Neural cell (in vitro differentiated cells): Measurements from ENCODE around the gene SIX3. TPM values are rescaled to one million over a fixed set of nuclear protein-coding genes. Genes with fewer than 3 reads are reported as not detected.
A peak's percentile ranks its signal among the peaks of the same experiment; 100 is the strongest.

Experiments
- H2AFZ ChIP-seq: fragments of 200-600, 300-800 bp; sonication (generic), shearing (Covaris generic); 2 replicates; pipeline ENCODE4 v1.6.0; 2014; ENCODE audit warnings: low read depth, mild to moderate bottlenecking, antibody characterized with exemption, low read length, moderate library complexity
- H3F3A ChIP-seq: fragments of 200-600 bp; shearing (Covaris generic); 2 replicates; pipeline ENCODE4 v1.6.1; 2016; ENCODE audit warnings: mild to moderate bottlenecking, moderate library complexity, mixed read lengths, antibody characterized with exemption, low read length; ENCODE audit not compliant: insufficient read depth, poor library complexity, severe bottlenecking
- H3K27ac ChIP-seq: fragments of 200-600, 300-800 bp; sonication (generic), shearing (Covaris generic); 2 replicates; pipeline ENCODE4 v1.5.1; 2014; ENCODE audit warnings: mild to moderate bottlenecking, low read length, moderate library complexity
- H3K27me3 ChIP-seq: fragments of 300-800, 200-600 bp; sonication (generic), shearing (Covaris generic); 2 replicates; pipeline ENCODE4 v1.6.0; 2014; ENCODE audit warnings: mild to moderate bottlenecking, low read depth, low read length, moderate library complexity; ENCODE audit not compliant: insufficient read depth
- H3K36me3 ChIP-seq: fragments of 300-800, 200-600 bp; sonication (generic), shearing (Covaris generic); 2 replicates; pipeline ENCODE4 v1.5.1; 2014; ENCODE audit warnings: mild to moderate bottlenecking, antibody characterized with exemption, low read length, moderate library complexity; ENCODE audit not compliant: insufficient read depth
- H3K4me2 ChIP-seq: fragments of 300-800, 200-600 bp; sonication (generic), shearing (Covaris generic); 2 replicates; pipeline ENCODE4 v1.6.0; 2014; ENCODE audit warnings: mild to moderate bottlenecking, low read length
- H3K4me3 ChIP-seq: fragments of 300-800, 200-600 bp; sonication (generic), shearing (Covaris generic); 2 replicates; pipeline ENCODE4 v1.5.1; 2014; ENCODE audit warnings: mild to moderate bottlenecking, low read length, moderate library complexity
- H3K79me2 ChIP-seq: fragments of 200-600 bp; shearing (Covaris generic); replicated peaks from 2 replicates; pipeline ENCODE4 v1.6.0; 2014; ENCODE audit warnings: mild to moderate bottlenecking, low read length, moderate library complexity; ENCODE audit not compliant: insufficient read depth
- H3K9ac ChIP-seq: fragments of 300-800, 200-600 bp; sonication (generic), shearing (Covaris generic); 2 replicates; pipeline ENCODE4 v1.6.1; 2016; ENCODE audit warnings: mild to moderate bottlenecking, low read length, mixed read lengths
- H3K9me2 ChIP-seq: fragments of 200-600 bp; shearing (Covaris generic); 2 replicates; pipeline ENCODE4 v1.6.1; 2016; ENCODE audit warnings: mild to moderate bottlenecking, low read length, mixed read lengths; ENCODE audit not compliant: insufficient read depth
- H3K9me3 ChIP-seq: fragments of 200-600, 300-800 bp; sonication (generic), shearing (Covaris generic); 2 replicates; pipeline ENCODE4 v1.6.1; 2016; ENCODE audit warnings: mild to moderate bottlenecking, mixed run types, low read length, moderate library complexity, mixed read lengths
- H4K20me1 ChIP-seq: fragments of 200-600 bp; shearing (Covaris generic); 2 replicates; pipeline ENCODE4 v1.6.1; 2016; ENCODE audit warnings: mild to moderate bottlenecking, mixed run types; ENCODE audit not compliant: insufficient read depth
- CTCF ChIP-seq: fragments of 450-650 bp; IDR thresholded peaks from 2 replicates; pipeline ENCODE4 v1.5.1; 2014; ENCODE audit warnings: antibody characterized with exemption, mild to moderate bottlenecking, moderate library complexity; ENCODE audit not compliant: poor library complexity, severe bottlenecking
- EP300 ChIP-seq: fragments of 450-650 bp; conservative IDR thresholded peaks from 2 replicates; pipeline ENCODE4 v1.6.1; 2014; ENCODE audit warnings: antibody characterized with exemption, mild to moderate bottlenecking, moderate library complexity; ENCODE audit not compliant: poor library complexity, severe bottlenecking
- EZH2 ChIP-seq: fragments of 200-600, 300-800 bp; shearing (Covaris generic), sonication (generic); IDR thresholded peaks from 2 replicates; pipeline ENCODE4 v1.6.1; 2014; ENCODE audit warnings: antibody characterized with exemption, low read length, borderline replicate concordance, mild to moderate bottlenecking; ENCODE audit not compliant: insufficient read depth, poor library complexity, severe bottlenecking
- MXI1 ChIP-seq: fragments of 450-650 bp; conservative IDR thresholded peaks from 2 replicates; pipeline ENCODE4 v1.6.1; 2014; ENCODE audit warnings: antibody characterized with exemption, mild to moderate bottlenecking; ENCODE audit not compliant: poor library complexity, severe bottlenecking
- POLR2AphosphoS5 ChIP-seq: IDR thresholded peaks from 2 replicates; pipeline ENCODE4 v1.6.1; 2012
- RAD21 ChIP-seq: fragments of 450-650 bp; conservative IDR thresholded peaks from 2 replicates; pipeline ENCODE4 v1.6.1; 2014; ENCODE audit warnings: antibody characterized with exemption, mild to moderate bottlenecking, moderate library complexity
- REST ChIP-seq: IDR thresholded peaks from 2 replicates; pipeline ENCODE4 v1.6.1; 2012; ENCODE audit warnings: borderline replicate concordance
- SMC3 ChIP-seq: fragments of 450-650 bp; conservative IDR thresholded peaks from 2 replicates; pipeline ENCODE4 v1.6.1; 2014; ENCODE audit warnings: antibody characterized with exemption, mild to moderate bottlenecking, moderate library complexity; ENCODE audit not compliant: poor library complexity
- TAF1 ChIP-seq: IDR thresholded peaks from 2 replicates; pipeline ENCODE4 v1.6.1; 2012; ENCODE audit warnings: low read depth
- polyA plus RNA-seq: library from polyadenylated mRNA; depleted of rRNA; stranded (reverse); fragments of >200 nt; gene quantifications from 2 replicates; pipeline ENCODE4 v1.2.3, GENCODE V29; 2014

The SIX3 gene
- polyA plus RNA-seq, 1 donor from 2014 or later, result 8.7 TPM

- Histone ChIP-seq H3K9ac (peak overlapping the region; percentile 80), H3K27ac (peak overlapping the region; percentile 83), H3K36me3 (no peaks in the 10 kb centered on the region), H3F3A (peaks cover 2% of the 10 kb centered on the region), H4K20me1 (no peaks in the 10 kb centered on the region), H3K9me2 (no peaks in the 10 kb centered on the region), H3K4me2 (peak overlapping the region; percentile 41), H3K27me3 (peaks cover 67% of the 10 kb centered on the region), H2AFZ (no peak overlapping the region), H3K9me3 (no peaks in the 10 kb centered on the region), H3K4me3 (peak overlapping the region; percentile 84), H3K79me2 (peaks cover 88% of the 10 kb centered on the region)
- TF ChIP-seq CTCF, result no peak
- no peak for TF ChIP-seq REST
- TF ChIP-seq TAF1, result no peak
- no peak for TF ChIP-seq RAD21
- no peak for TF ChIP-seq MXI1
- no peak for TF ChIP-seq EP300
- no peak for TF ChIP-seq POLR2AphosphoS5
- TF ChIP-seq EZH2, result no peak
- no peak for TF ChIP-seq SMC3
Observed at GRCh38 chr2:44945676-44946371, 4.3 kb downstream of the SIX3 start.

- Histone ChIP-seq H3K79me2 (peaks cover 86% of the 10 kb centered on the region), H3K9me2 (no peaks in the 10 kb centered on the region), H3K27me3 (peaks cover 67% of the 10 kb centered on the region), H3K4me3 (peak overlapping the region; percentile 84), H3F3A (no peaks in the 10 kb centered on the region), H3K36me3 (no peaks in the 10 kb centered on the region), H3K9ac (peak overlapping the region; percentile 80), H3K9me3 (no peaks in the 10 kb centered on the region), H3K27ac (peak overlapping the region; percentile 83), H3K4me2 (peak overlapping the region; percentile 41), H2AFZ (no peak overlapping the region), H4K20me1 (no peaks in the 10 kb centered on the region)
- TF ChIP-seq CTCF (no peak), REST (no peak), TAF1 (no peak), EP300 (no peak), EZH2 (no peak), RAD21 (no peak), SMC3 (no peak), MXI1 (no peak), POLR2AphosphoS5 (no peak)
Observed at GRCh38 chr2:44946372-44947027, 5.0 kb downstream of the SIX3 start.
